Measurements from ENCODE around the gene MICU2.

The MICU2 gene

GRCh38 chr13:21461131-21461530 lies 142.8 kb downstream of the MICU2 start:
- Histone ChIP-seq H3K4ac (ENCODE audit: low read length) (no peak overlapping the region), H2BK12ac (ENCODE audit: low read length) (no peak overlapping the region), H2BK5ac (ENCODE audit: low read length) (no peak overlapping the region), H3K9me3 (replicated peaks in 1 of 2; ENCODE audit: control insufficient read depth in 2 of 2, insufficient read depth in 1 of 2, low read depth in 1 of 2, low read length in 2 of 2) (peaks cover 0 to 4% of the 10 kb centered on the region in 2 donors), H4K91ac (ENCODE audit: low read depth, low read length, poor library complexity) (no peak overlapping the region), H3K27ac (replicated peaks; ENCODE audit: low read length) (no peak overlapping the region), H2BK120ac (ENCODE audit: low read depth, low read length) (no peak overlapping the region), H3K4me3 (ENCODE audit: low read length in 2 of 2) (no peak overlapping the region), H3K4me2 (ENCODE audit: insufficient read depth, low read length, poor library complexity, severe bottlenecking) (no peak overlapping the region), H3K18ac (ENCODE audit: low read length) (no peak overlapping the region), H3K14ac (ENCODE audit: low read length) (no peak overlapping the region), H3K36me3 (replicated peaks in 1 of 2; ENCODE audit: control insufficient read depth in 2 of 2, insufficient read depth in 2 of 2, low read length in 2 of 2) (peaks cover 0 to 1% of the 10 kb centered on the region in 2 donors), H2AK5ac (ENCODE audit: low read depth, low read length) (no peak overlapping the region), H2BK15ac (ENCODE audit: low read length) (no peak overlapping the region), H3K4me1 (ENCODE audit: control insufficient read depth in 2 of 2, insufficient read depth in 1 of 2, low read depth in 1 of 2, low read length in 2 of 2) (peaks cover 2 to 11% of the 10 kb centered on the region in 2 donors), H3K23ac (ENCODE audit: low read depth, low read length, poor library complexity) (no peak overlapping the region), H3K27me3 (ENCODE audit: control insufficient read depth in 3 of 3, insufficient read depth in 3 of 3, low read depth in 1 of 3, low read length in 3 of 3) (peaks cover 0 to 11% (median 0%) of the 10 kb centered on the region in 3 experiments), H4K8ac (ENCODE audit: low read depth, low read length) (no peak overlapping the region), H3K9ac (ENCODE audit: low read depth, low read length, poor library complexity) (no peak overlapping the region), H3K79me1 (ENCODE audit: low read depth, low read length) (no peaks in the 10 kb centered on the region), H2AFZ (ENCODE audit: low read length) (no peak overlapping the region)
- no peak for DNase-seq (ENCODE audit: low spot score)
- no CpG with 5 or more reads among the region's 3 CpGs for WGBS, 2 donors (ENCODE audit: extremely low coverage in 2 of 2, insufficient read length in 2 of 2, insufficient replicate concordance in 1 of 2)

- peak within 1 kb of the TSS; percentile 100 for H3K9ac ChIP-seq (ENCODE audit: low read depth, low read length, poor library complexity)
- H3K4me3 ChIP-seq (ENCODE audit: low read length in 2 of 2), result peak within 1 kb of the TSS; percentile 100
- no peak within 1 kb of the TSS for H2BK12ac ChIP-seq (ENCODE audit: low read length)
- H3K4me2 ChIP-seq (ENCODE audit: insufficient read depth, low read length, poor library complexity, severe bottlenecking), result peak within 1 kb of the TSS; percentile 52
- peaks cover 0 to 1% of the 10 kb centered on the region in 2 donors for H3K36me3 ChIP-seq (replicated peaks in 1 of 2; ENCODE audit: control insufficient read depth in 2 of 2, insufficient read depth in 2 of 2, low read length in 2 of 2)
- peak within 1 kb of the TSS; percentile 76 for H2BK15ac ChIP-seq (ENCODE audit: low read length)
- peak within 1 kb of the TSS; percentile 100 for H3K18ac ChIP-seq (ENCODE audit: low read length)
- H3K27me3 ChIP-seq (ENCODE audit: control insufficient read depth in 3 of 3, insufficient read depth in 3 of 3, low read depth in 1 of 3, low read length in 3 of 3), result peaks cover 0 to 4% (median 0%) of the 10 kb centered on the region in 3 experiments
- H2BK120ac ChIP-seq (ENCODE audit: low read depth, low read length), result peak within 1 kb of the TSS; percentile 53
- H2AFZ ChIP-seq (ENCODE audit: low read length), result peak within 1 kb of the TSS; percentile 98
- peak within 1 kb of the TSS; percentile 91 for H2BK5ac ChIP-seq (ENCODE audit: low read length)
- H3K23ac ChIP-seq (ENCODE audit: low read depth, low read length, poor library complexity), result peak within 1 kb of the TSS; percentile 77
- H2AK5ac ChIP-seq (ENCODE audit: low read depth, low read length), result peak within 1 kb of the TSS; percentile 79
- H3K14ac ChIP-seq (ENCODE audit: low read length), result peak within 1 kb of the TSS; percentile 95
- H4K8ac ChIP-seq (ENCODE audit: low read depth, low read length), result peak within 1 kb of the TSS; percentile 74
- WGBS, 2 donors (ENCODE audit: extremely low coverage in 2 of 2, insufficient read length in 2 of 2, insufficient replicate concordance in 1 of 2), result no CpG with 5 or more reads among the region's 107 CpGs
- H3K4ac ChIP-seq (ENCODE audit: low read length), result peak within 1 kb of the TSS; percentile 70
- H3K27ac ChIP-seq (replicated peaks; ENCODE audit: low read length), result peak within 1 kb of the TSS; percentile 94
- H3K4me1 ChIP-seq (ENCODE audit: control insufficient read depth in 2 of 2, insufficient read depth in 1 of 2, low read depth in 1 of 2, low read length in 2 of 2), result peaks cover 2 to 4% of the 10 kb centered on the region in 2 donors
- H3K79me1 ChIP-seq (ENCODE audit: low read depth, low read length), result no peaks in the 10 kb centered on the region
- peak; percentile 80 for DNase-seq (ENCODE audit: low spot score)
- peaks cover 2 to 9% of the 10 kb centered on the region in 2 donors for H3K9me3 ChIP-seq (replicated peaks in 1 of 2; ENCODE audit: control insufficient read depth in 2 of 2, insufficient read depth in 1 of 2, low read depth in 1 of 2, low read length in 2 of 2)
- peak within 1 kb of the TSS; percentile 76 for H4K91ac ChIP-seq (ENCODE audit: low read depth, low read length, poor library complexity)
Measured at GRCh38 chr13:21458813-21459701, 144.9 kb downstream of the MICU2 start, which contains the start of gene ZDHHC20. Gene ZDHHC20, minus strand, starts transcription at chr13:21459303. Its CDS starts 132 bp downstream, at chr13:21459171.

GRCh38 chr13:21458451-21458812 lies 145.5 kb downstream of the MICU2 start:
- H3K4me1 ChIP-seq (ENCODE audit: control insufficient read depth in 2 of 2, insufficient read depth in 1 of 2, low read depth in 1 of 2, low read length in 2 of 2), result peaks cover 2 to 4% of the 10 kb centered on the region in 2 donors
- H3K9ac ChIP-seq (ENCODE audit: low read depth, low read length, poor library complexity), result peak overlapping the region; percentile 100
- H4K91ac ChIP-seq (ENCODE audit: low read depth, low read length, poor library complexity), result no peak overlapping the region
- no peak overlapping the region for H2AK5ac ChIP-seq (ENCODE audit: low read depth, low read length)
- H3K4me2 ChIP-seq (ENCODE audit: insufficient read depth, low read length, poor library complexity, severe bottlenecking), result peak overlapping the region; percentile 52
- no peak overlapping the region for H2BK15ac ChIP-seq (ENCODE audit: low read length)
- no CpG with 5 or more reads among the region's 16 CpGs for WGBS, 2 donors (ENCODE audit: extremely low coverage in 2 of 2, insufficient read length in 2 of 2, insufficient replicate concordance in 1 of 2)
- H2BK12ac ChIP-seq (ENCODE audit: low read length), result no peak overlapping the region
- peaks cover 0 to 4% (median 0%) of the 10 kb centered on the region in 3 experiments for H3K27me3 ChIP-seq (ENCODE audit: control insufficient read depth in 3 of 3, insufficient read depth in 3 of 3, low read depth in 1 of 3, low read length in 3 of 3)
- H3K27ac ChIP-seq (replicated peaks; ENCODE audit: low read length), result peak overlapping the region; percentile 94
- H2AFZ ChIP-seq (ENCODE audit: low read length), result peak overlapping the region; percentile 98
- peak overlapping the region; percentile 100 for H3K18ac ChIP-seq (ENCODE audit: low read length)
- no peak overlapping the region for H2BK5ac ChIP-seq (ENCODE audit: low read length)
- peaks cover 3% of the 10 kb centered on the region for H3K79me1 ChIP-seq (ENCODE audit: low read depth, low read length)
- H4K8ac ChIP-seq (ENCODE audit: low read depth, low read length), result no peak overlapping the region
- no peak for DNase-seq (ENCODE audit: low spot score)
- H3K14ac ChIP-seq (ENCODE audit: low read length), result peak overlapping the region; percentile 95
- peak overlapping the region; percentile 53 for H2BK120ac ChIP-seq (ENCODE audit: low read depth, low read length)
- peak overlapping the region; percentile 100 for H3K4me3 ChIP-seq (ENCODE audit: low read length in 2 of 2)
- H3K23ac ChIP-seq (ENCODE audit: low read depth, low read length, poor library complexity), result no peak overlapping the region
- peaks cover 0 to 1% of the 10 kb centered on the region in 2 donors for H3K36me3 ChIP-seq (replicated peaks in 1 of 2; ENCODE audit: control insufficient read depth in 2 of 2, insufficient read depth in 2 of 2, low read length in 2 of 2)
- no peak overlapping the region for H3K4ac ChIP-seq (ENCODE audit: low read length)
- H3K9me3 ChIP-seq (replicated peaks in 1 of 2; ENCODE audit: control insufficient read depth in 2 of 2, insufficient read depth in 1 of 2, low read depth in 1 of 2, low read length in 2 of 2), result peaks cover 2 to 9% of the 10 kb centered on the region in 2 donors

GRCh38 chr13:21453387-21454081 lies 150.4 kb downstream of the MICU2 start:
- WGBS, 2 donors (ENCODE audit: extremely low coverage in 2 of 2, insufficient read length in 2 of 2, insufficient replicate concordance in 1 of 2), result no CpG with 5 or more reads among the region's 6 CpGs
- Histone ChIP-seq H3K4me2 (ENCODE audit: insufficient read depth, low read length, poor library complexity, severe bottlenecking) (no peak overlapping the region), H2BK120ac (ENCODE audit: low read depth, low read length) (no peak overlapping the region), H2AK5ac (ENCODE audit: low read depth, low read length) (no peak overlapping the region), H2BK12ac (ENCODE audit: low read length) (no peak overlapping the region), H3K9ac (ENCODE audit: low read depth, low read length, poor library complexity) (no peak overlapping the region), H3K4me3 (ENCODE audit: low read length in 2 of 2) (no peak overlapping the region), H3K14ac (ENCODE audit: low read length) (no peak overlapping the region), H3K27me3 (ENCODE audit: control insufficient read depth in 3 of 3, insufficient read depth in 3 of 3, low read depth in 1 of 3, low read length in 3 of 3) (no peaks in the 10 kb centered on the region), H3K23ac (ENCODE audit: low read depth, low read length, poor library complexity) (no peak overlapping the region), H4K8ac (ENCODE audit: low read depth, low read length) (no peak overlapping the region), H2AFZ (ENCODE audit: low read length) (no peak overlapping the region), H4K91ac (ENCODE audit: low read depth, low read length, poor library complexity) (no peak overlapping the region), H3K79me1 (ENCODE audit: low read depth, low read length) (peaks cover 4% of the 10 kb centered on the region), H3K27ac (replicated peaks; ENCODE audit: low read length) (no peak overlapping the region), H3K9me3 (replicated peaks in 1 of 2; ENCODE audit: control insufficient read depth in 2 of 2, insufficient read depth in 1 of 2, low read depth in 1 of 2, low read length in 2 of 2) (peaks cover 6 to 22% of the 10 kb centered on the region in 2 donors), H3K36me3 (replicated peaks in 1 of 2; ENCODE audit: control insufficient read depth in 2 of 2, insufficient read depth in 2 of 2, low read length in 2 of 2) (peaks cover 1 to 2% of the 10 kb centered on the region in 2 donors), H2BK5ac (ENCODE audit: low read length) (no peak overlapping the region), H3K4ac (ENCODE audit: low read length) (no peak overlapping the region), H3K18ac (ENCODE audit: low read length) (no peak overlapping the region), H2BK15ac (ENCODE audit: low read length) (no peak overlapping the region), H3K4me1 (ENCODE audit: control insufficient read depth in 2 of 2, insufficient read depth in 1 of 2, low read depth in 1 of 2, low read length in 2 of 2) (peaks cover 2 to 4% of the 10 kb centered on the region in 2 donors)
- DNase-seq (ENCODE audit: low spot score), result no peak
